ENCODE measurements around the gene TCEANC2. TPM values are rescaled to one million over a fixed set of nuclear protein-coding genes. Genes with fewer than 3 reads are reported as not detected.

The TCEANC2 gene
- total RNA-seq, 1 experiment from 2014 or later, result 5.3 TPM

DNA sequence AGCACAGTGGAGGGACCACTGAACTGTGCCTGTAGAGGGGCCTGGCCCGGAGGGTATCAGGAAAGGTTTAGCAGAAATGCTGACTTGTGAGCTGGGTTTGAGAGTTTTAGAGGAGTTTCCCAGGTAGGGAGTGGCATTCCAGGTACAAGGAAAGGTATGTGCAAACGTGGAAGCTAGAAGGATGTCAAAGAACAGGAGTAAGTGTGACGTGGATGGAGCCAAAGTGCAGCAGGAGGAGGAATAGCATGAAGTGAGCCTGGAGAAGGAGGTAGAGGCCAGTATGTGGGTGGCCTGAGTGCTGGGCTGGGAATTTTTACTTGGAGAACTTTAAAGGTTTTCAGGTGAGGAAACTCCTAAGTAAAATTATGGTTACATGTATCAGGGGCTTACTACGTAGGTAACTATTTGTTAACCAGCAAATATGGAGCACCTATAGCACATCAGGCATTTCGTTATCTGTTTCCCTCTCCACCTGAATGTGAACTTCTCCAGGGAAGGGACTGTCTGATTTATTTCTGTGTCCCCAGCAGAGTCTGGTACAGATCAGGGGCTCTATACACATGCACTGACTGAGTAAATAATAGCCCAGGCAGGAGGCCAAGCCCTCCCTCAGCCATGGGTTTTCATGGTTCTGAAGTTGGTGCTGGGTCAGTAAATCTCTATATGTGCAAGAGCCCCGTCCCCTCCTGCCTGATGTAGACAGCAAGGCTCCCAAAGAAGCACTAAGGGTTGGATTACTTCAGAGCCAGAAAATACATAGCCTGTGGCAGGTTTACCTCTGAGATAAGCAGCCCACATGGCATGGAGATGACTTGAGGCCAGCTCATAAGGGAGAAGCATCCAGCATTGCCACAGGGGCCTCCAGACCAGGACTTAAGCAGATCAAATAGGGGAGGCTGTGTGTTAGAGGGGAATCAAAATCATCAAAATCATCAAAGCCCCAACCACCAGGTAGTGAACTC lies 56.0 kb downstream of the TCEANC2 start:
- Histone ChIP-seq H3T11ph (ENCODE audit: low read length) (no peak overlapping the region), H2BK12ac (ENCODE audit: insufficient read length, low read depth, low read length) (no peak overlapping the region), H3K9ac (ENCODE audit: extremely low read depth, insufficient read length, low read length) (no peak overlapping the region), H2BK120ac (ENCODE audit: low read depth, low read length, poor library complexity, severe bottlenecking) (no peak overlapping the region), H3K23ac (ENCODE audit: insufficient read length, low read depth, low read length) (no peak overlapping the region), H3K18ac (ENCODE audit: insufficient read length, low read depth, low read length) (no peak overlapping the region), H3K56ac (ENCODE audit: insufficient read length, low read depth, low read length) (no peak overlapping the region), H4K8ac (replicated peaks; ENCODE audit: insufficient read length, low read depth, low read length) (no peak overlapping the region), H3K79me2 (ENCODE audit: insufficient read depth, low read length) (no peaks in the 10 kb centered on the region), H4K5ac (ENCODE audit: insufficient read length, low read depth, low read length) (no peak overlapping the region), H2BK15ac (ENCODE audit: low read depth, low read length) (no peak overlapping the region), H2BK20ac (ENCODE audit: low read depth, low read length, poor library complexity, severe bottlenecking) (no peak overlapping the region), H2AK5ac (ENCODE audit: insufficient read length, low read length) (no peak overlapping the region), H2AFZ (ENCODE audit: low read length) (no peak overlapping the region), H3K14ac (ENCODE audit: insufficient read depth, low read length) (no peak overlapping the region), H4K20me1 (ENCODE audit: control insufficient read depth, insufficient read depth, insufficient read length) (no peaks in the 10 kb centered on the region), H2BK5ac (ENCODE audit: insufficient read length, low read length) (no peak overlapping the region), H4K91ac (ENCODE audit: insufficient read length, low read depth, low read length) (no peak overlapping the region), H3K27me3 (ENCODE audit: insufficient read depth, low read length) (no peaks in the 10 kb centered on the region), H3K4me2 (ENCODE audit: insufficient read depth, insufficient read length, low read length) (no peak overlapping the region), H3K4ac (ENCODE audit: low read depth, low read length) (no peak overlapping the region), H3K9me3 (ENCODE audit: control insufficient read depth, low read depth, low read length) (no peaks in the 10 kb centered on the region), H3K27ac (ENCODE audit: insufficient read length, low read depth, low read length) (no peak overlapping the region), H3K23me2 (ENCODE audit: insufficient read length, low read depth, low read length, poor library complexity, severe bottlenecking) (no peaks in the 10 kb centered on the region), H3K79me1 (ENCODE audit: insufficient read depth, low read depth, low read length, poor library complexity, severe bottlenecking) (no peaks in the 10 kb centered on the region), H3K4me1 (ENCODE audit: insufficient read depth, low read length) (no peaks in the 10 kb centered on the region)
- Mint-ChIP-seq H3K27ac (no peak overlapping the region), H3K36me3 (ENCODE audit: insufficient read depth in 1 of 3, low read depth in 3 of 3) (no peaks in the 10 kb centered on the region), H3K9me3 (no peaks in the 10 kb centered on the region), H3K4me3 (no peak overlapping the region), H3K4me1 (peaks cover 5 to 12% of the 10 kb centered on the region in 2 experiments; a peak in 3 of 4 replicates), H3K27me3 (ENCODE audit: low read depth) (no peaks in the 10 kb centered on the region; the same call in 1 of the 2 replicates)
- no peak for DNase-seq
- whole genome bisulfite sequencing (ENCODE audit: extremely low coverage, insufficient read length, low lambda C conversion rate), result no CpG with 5 or more reads among the region's 6 CpGs
- no peak for TF ChIP-seq CTCF (conservative IDR thresholded peaks at IDR 0.05)
